ENCODE measurements around the gene MAGEB6. TPM values are rescaled to one million over a fixed set of nuclear protein-coding genes. Genes with fewer than 3 reads are reported as not detected.

The MAGEB6 gene
- total RNA-seq, 2 donors from 2014 or later = 2.4 TPM; not detected in 1

DNA sequence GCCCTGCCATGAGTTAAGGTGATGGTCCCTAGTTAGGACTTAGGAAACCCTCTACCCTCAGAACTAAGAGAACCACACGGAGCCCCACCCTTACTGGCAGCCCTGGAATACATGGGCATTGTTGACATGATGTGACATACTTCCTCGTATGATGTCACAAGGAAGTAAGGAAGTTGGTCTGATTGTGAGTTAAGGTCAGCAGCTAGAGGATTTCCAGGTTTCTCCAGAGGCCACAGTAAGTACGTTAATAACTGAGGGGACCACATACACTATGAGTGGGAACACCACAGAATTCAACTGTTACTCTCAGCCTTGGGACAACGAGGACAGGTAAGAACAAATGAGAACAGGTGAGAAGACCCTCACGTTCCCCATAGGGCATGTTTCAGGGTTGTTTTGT lies 23.6 kb downstream of the MAGEB6 start, which contains the start of gene MAGEB5:
MAGEB5 (plus strand) TSS at position 301 of the 400 bp plus-strand sequence. CDS start 1,133 bp downstream, outside the sequence.
- no peaks in the 10 kb centered on the region for H3K4me1 ChIP-seq (replicated peaks)
- no peak for DNase-seq (ENCODE audit: low spot score)
- H3K9me3 ChIP-seq = no peaks in the 10 kb centered on the region
- no peak for TF ChIP-seq POLR2AphosphoS5 (IDR thresholded peaks at IDR 0.05)
- TF ChIP-seq, protein P1, sequence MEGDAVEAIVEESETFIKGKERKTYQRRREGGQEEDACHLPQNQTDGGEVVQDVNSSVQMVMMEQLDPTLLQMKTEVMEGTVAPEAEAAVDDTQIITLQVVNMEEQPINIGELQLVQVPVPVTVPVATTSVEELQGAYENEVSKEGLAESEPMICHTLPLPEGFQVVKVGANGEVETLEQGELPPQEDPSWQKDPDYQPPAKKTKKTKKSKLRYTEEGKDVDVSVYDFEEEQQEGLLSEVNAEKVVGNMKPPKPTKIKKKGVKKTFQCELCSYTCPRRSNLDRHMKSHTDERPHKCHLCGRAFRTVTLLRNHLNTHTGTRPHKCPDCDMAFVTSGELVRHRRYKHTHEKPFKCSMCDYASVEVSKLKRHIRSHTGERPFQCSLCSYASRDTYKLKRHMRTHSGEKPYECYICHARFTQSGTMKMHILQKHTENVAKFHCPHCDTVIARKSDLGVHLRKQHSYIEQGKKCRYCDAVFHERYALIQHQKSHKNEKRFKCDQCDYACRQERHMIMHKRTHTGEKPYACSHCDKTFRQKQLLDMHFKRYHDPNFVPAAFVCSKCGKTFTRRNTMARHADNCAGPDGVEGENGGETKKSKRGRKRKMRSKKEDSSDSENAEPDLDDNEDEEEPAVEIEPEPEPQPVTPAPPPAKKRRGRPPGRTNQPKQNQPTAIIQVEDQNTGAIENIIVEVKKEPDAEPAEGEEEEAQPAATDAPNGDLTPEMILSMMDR (IDR thresholded peaks at IDR 0.05) = no peak
- no peak for TF ChIP-seq POLR2A (IDR thresholded peaks at IDR 0.05)
- H3K27ac ChIP-seq = no peak within 1 kb of the TSS
- WGBS = 94% methylated on average over 5 of the region's 5 CpGs
- intact Hi-C loops (cut with DNase I) = no loop called here
- H3K27me3 ChIP-seq (replicated peaks; ENCODE audit: insufficient read depth) = no peaks in the 10 kb centered on the region
- H3K4me3 ChIP-seq = no peak within 1 kb of the TSS
- H3K36me3 ChIP-seq = no peaks in the 10 kb centered on the region

DNA sequence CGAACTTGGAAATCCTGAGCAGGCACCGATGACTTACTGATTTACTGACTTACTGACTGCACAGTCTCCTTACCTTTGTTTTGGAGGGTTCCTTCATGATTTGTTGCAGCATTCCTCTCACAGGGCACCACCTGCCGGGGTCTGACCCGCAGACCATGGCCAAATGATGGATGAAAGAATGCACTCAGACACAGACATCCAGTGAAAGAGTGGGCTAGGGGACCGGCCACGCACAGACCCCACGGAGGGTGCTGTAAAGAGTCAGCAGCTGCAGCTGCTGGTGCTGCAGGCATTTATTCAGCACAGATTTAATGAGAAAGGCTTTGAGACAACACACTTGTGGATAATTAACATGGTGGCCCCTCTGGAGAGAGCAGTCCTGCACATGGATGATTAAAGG lies 27.1 kb downstream of the MAGEB6 start:
- intact Hi-C loops (cut with DNase I) = no loop called here
- H3K9me3 ChIP-seq = no peaks in the 10 kb centered on the region
- H3K27ac ChIP-seq = no peak overlapping the region
- H3K36me3 ChIP-seq = no peaks in the 10 kb centered on the region
- 49% methylated on average over 6 of the region's 7 CpGs for WGBS
- no peaks in the 10 kb centered on the region for H3K4me1 ChIP-seq (replicated peaks)
- no peaks in the 10 kb centered on the region for H3K27me3 ChIP-seq (replicated peaks; ENCODE audit: insufficient read depth)
- TF ChIP-seq POLR2A (IDR thresholded peaks at IDR 0.05) (no peak), POLR2AphosphoS5 (IDR thresholded peaks at IDR 0.05) (no peak)
- TF ChIP-seq, protein P1 (IDR thresholded peaks at IDR 0.05) = no peak
- no peak overlapping the region for H3K4me3 ChIP-seq
- DNase-seq (ENCODE audit: low spot score) = no peak

DNA sequence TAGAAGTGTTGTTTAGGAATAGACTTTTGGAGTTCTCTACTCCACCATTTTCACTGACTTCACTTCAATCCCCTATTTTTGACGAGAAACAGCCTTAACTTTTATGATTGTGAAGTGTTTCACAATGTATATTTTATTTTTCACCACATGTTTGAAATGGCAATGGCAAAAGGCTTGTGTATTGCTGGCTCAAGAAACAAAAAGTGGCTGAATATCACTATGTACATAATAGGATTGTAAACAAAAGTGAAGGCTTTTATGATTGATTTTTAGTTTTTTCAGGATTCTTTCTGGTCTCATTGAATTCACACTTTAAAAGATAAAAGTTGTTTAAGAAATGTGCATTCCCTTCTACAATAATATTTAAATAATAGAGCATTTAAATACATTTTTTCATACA lies 41.9 kb downstream of the MAGEB6 start:
- TF ChIP-seq POLR2AphosphoS5 (IDR thresholded peaks at IDR 0.05) (no peak), POLR2A (IDR thresholded peaks at IDR 0.05) (no peak)
- TF ChIP-seq, protein P1 (IDR thresholded peaks at IDR 0.05) = no peak
- intact Hi-C loops (cut with DNase I) = no loop called here
- Histone ChIP-seq H3K4me3 (no peak overlapping the region), H3K27ac (no peak overlapping the region), H3K9me3 (no peaks in the 10 kb centered on the region), H3K27me3 (replicated peaks; ENCODE audit: insufficient read depth) (no peaks in the 10 kb centered on the region), H3K4me1 (replicated peaks) (no peaks in the 10 kb centered on the region), H3K36me3 (no peaks in the 10 kb centered on the region)
- WGBS = 33% methylated on average over 1 of the region's 1 CpG
- DNase-seq (ENCODE audit: low spot score) = no peak

Other genes starting within 250 kb of the MAGEB6 start
- gene MAGEB18, start 54.1 kb upstream of the MAGEB6 start, total RNA-seq = not detected
- not detected for gene MAGEB6B, start 31.8 kb upstream of the MAGEB6 start, total RNA-seq
- gene MAGEB5, start 23.7 kb downstream of the MAGEB6 start, total RNA-seq = not detected

Data from prostate gland (tissue), 2 donors.